Adrenal gland (tissue), 5 donors: ENCODE data around the gene CBR4.

Source experiments
- CTCF ChIP-seq, 6 experiments: fragments of 450-650 bp in 4 of 6; fragments of 200-600 bp in 2 of 6; sonication (generic) in 1 of 6; IDR thresholded peaks; 1 replicate in 5 of 6; 2 replicates in 1 of 6; pipeline versions ENCODE4 v1.5.1 to v1.8.0; 2016 to 2021; ENCODE audit warnings: antibody characterized with exemption in 6 of 6, mild to moderate bottlenecking in 2 of 6, moderate library complexity in 1 of 6
- POLR2A ChIP-seq, 2 donors: fragments of 450-650 bp; IDR thresholded peaks; one replicate each; pipeline ENCODE4 v1.6.1; 2017; ENCODE audit warnings: antibody characterized with exemption in 2 of 2, mild to moderate bottlenecking in 2 of 2, moderate library complexity in 1 of 2
- donor health status: DM: no; HTN: no; CAD: no.

DNA sequence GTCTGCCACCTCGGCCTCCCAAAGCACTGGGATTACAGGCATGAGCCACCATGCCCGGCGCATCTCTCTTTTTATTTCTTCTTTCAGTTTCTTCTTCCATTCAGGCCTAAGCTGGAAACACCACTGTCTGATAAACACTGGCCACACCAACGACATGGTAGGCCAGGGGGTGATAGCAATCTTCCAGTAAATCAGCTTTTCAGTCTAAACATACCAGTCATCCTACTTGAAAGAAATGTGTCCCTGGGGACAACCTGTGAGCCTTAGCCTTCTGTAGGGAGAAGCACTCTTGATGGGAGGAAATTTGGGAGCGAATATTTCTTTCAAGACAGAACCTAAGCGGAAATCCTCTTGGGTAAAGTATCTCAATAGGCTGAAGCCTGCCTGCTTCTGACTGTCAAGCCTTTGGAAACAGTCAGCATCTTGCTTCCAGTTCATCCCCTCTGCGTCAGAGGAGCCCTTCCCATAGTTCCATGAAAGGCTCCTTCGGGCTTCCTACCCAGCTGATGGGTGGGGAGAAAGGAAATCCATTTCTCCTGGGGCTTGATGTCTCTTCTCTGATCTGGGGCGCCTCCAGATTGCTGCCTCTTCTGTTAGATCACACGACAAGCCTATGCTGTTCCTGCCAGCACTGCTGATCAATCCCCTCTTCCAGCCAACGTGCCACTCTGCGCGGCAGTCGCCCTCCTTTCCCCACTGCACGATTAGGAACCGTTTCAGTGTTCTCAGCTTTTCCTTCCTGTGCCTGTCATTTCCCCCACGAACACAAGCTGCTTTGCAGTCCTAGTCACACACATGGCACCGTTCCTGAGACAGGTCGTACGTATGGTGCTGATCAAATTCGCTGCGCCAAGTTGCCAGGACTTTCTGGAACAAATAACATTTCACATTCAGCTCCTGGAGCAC is 49.5 kb upstream of the CBR4 start:
- no peak for TF ChIP-seq CTCF (IDR thresholded peaks at IDR 0.05)
- TF ChIP-seq POLR2A (IDR thresholded peaks at IDR 0.05) = no peak
